Measurements from ENCODE around the gene CTSW.

CTSW gene

GRCh38 chr11:65928667-65929066, 49.0 kb downstream of the CTSW start:
- DNase-seq (ENCODE audit: low read depth), result no peak

- DNase-seq (ENCODE audit: low read depth), result no peak
Measured at GRCh38 chr11:65931773-65932557, 52.3 kb downstream of the CTSW start.

GRCh38 chr11:65932558-65932919, 52.9 kb downstream of the CTSW start:
- peak; percentile 55 for DNase-seq (ENCODE audit: low read depth)

All from EH (cell line).